Measurements from ENCODE around the gene FAM200A.
"Not testable (repeated sequence)": the region's sequence is repeated elsewhere in the genome, so short reads cannot be mapped to it uniquely, and the experiment has no call there.

The FAM200A gene

DNA sequence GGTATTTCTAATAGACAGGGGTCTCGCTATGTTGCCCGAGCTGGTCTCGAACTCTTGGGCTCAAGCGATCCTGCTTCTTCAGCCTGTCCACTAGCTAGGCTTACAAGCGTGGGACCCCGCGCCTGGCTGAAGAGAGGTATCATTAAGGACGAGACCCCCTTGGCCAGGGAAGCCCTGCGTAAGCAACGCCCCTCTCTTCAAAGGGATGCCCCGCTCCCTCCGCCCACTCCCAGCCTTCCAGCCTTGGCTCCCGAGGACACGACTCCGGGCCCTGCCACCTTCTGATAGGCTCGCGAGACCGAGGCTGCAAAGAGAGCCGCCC, 47.7 kb downstream of the FAM200A start:
- no peak overlapping the region for H3K4ac ChIP-seq (ENCODE audit: low read length)
- no CpG with 5 or more reads among the region's 19 CpGs for WGBS, 2 donors (ENCODE audit: extremely low coverage in 2 of 2, insufficient read length in 2 of 2, insufficient replicate concordance in 1 of 2)
- peak overlapping the region; percentile 92 for H2BK5ac ChIP-seq (ENCODE audit: low read length)
- peak overlapping the region; percentile 74 for H3K18ac ChIP-seq (ENCODE audit: low read length)
- H3K9ac ChIP-seq (ENCODE audit: low read depth, low read length, poor library complexity), result peak overlapping the region; percentile 38
- DNase-seq (ENCODE audit: low spot score), result no peak
- H4K8ac ChIP-seq (ENCODE audit: low read depth, low read length), result no peak overlapping the region
- no peaks in the 10 kb centered on the region for H3K27me3 ChIP-seq (ENCODE audit: control insufficient read depth in 3 of 3, insufficient read depth in 3 of 3, low read depth in 1 of 3, low read length in 3 of 3)
- H3K9me3 ChIP-seq (replicated peaks in 1 of 2; ENCODE audit: control insufficient read depth in 2 of 2, insufficient read depth in 1 of 2, low read depth in 1 of 2, low read length in 2 of 2), result no peaks in the 10 kb centered on the region
- H3K14ac ChIP-seq (ENCODE audit: low read length), result no peak overlapping the region
- H3K4me3 ChIP-seq (ENCODE audit: low read length in 2 of 2), result peak overlapping the region; percentile 82 to 88
- H2AFZ ChIP-seq (ENCODE audit: low read length), result peak overlapping the region; percentile 97
- H2BK15ac ChIP-seq (ENCODE audit: low read length), result peak overlapping the region; percentile 64
- no peak overlapping the region for H2BK12ac ChIP-seq (ENCODE audit: low read length)
- no peak overlapping the region for H2AK5ac ChIP-seq (ENCODE audit: low read depth, low read length)
- H2BK120ac ChIP-seq (ENCODE audit: low read depth, low read length), result no peak overlapping the region
- no peak overlapping the region for H4K91ac ChIP-seq (ENCODE audit: low read depth, low read length, poor library complexity)
- H3K23ac ChIP-seq (ENCODE audit: low read depth, low read length, poor library complexity), result peak overlapping the region; percentile 58
- H3K4me1 ChIP-seq (ENCODE audit: control insufficient read depth in 2 of 2, insufficient read depth in 1 of 2, low read depth in 1 of 2, low read length in 2 of 2), result peaks cover 6 to 8% of the 10 kb centered on the region in 2 donors
- H3K27ac ChIP-seq (replicated peaks; ENCODE audit: low read length), result peak overlapping the region; percentile 9
- H3K4me2 ChIP-seq (ENCODE audit: insufficient read depth, low read length, poor library complexity, severe bottlenecking), result peak overlapping the region; percentile 60
- H3K79me1 ChIP-seq (ENCODE audit: low read depth, low read length), result peaks cover 7% of the 10 kb centered on the region
- peaks cover 4 to 13% of the 10 kb centered on the region in 2 donors for H3K36me3 ChIP-seq (replicated peaks in 1 of 2; ENCODE audit: control insufficient read depth in 2 of 2, insufficient read depth in 2 of 2, low read length in 2 of 2)

DNA sequence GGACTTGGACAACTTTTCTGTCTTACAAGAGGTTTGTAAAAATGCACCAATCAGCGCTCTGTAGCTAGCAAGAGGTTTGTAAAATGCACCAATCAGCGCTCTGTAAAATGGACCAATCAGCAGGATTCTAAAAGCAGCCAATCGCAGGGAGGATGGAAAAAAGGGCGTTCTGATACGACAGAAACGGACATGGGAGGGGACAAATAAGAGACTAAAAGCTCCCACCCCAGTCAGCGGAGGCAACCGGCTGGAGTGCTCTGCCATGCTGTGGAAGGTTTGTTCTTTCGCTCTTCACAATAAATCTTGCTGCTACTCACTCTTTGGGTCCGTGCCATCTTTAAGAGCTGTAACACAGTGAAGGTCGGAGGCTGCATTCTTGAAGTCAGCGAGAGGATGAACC, 50.7 kb downstream of the FAM200A start:
- WGBS, 2 donors (ENCODE audit: extremely low coverage in 2 of 2, insufficient read length in 2 of 2, insufficient replicate concordance in 1 of 2), result no CpG with 5 or more reads among the region's 12 CpGs
- not testable (repeated sequence) for H3K4ac ChIP-seq (ENCODE audit: low read length); H2AFZ ChIP-seq (ENCODE audit: low read length); H3K23ac ChIP-seq (ENCODE audit: low read depth, low read length, poor library complexity); H3K18ac ChIP-seq (ENCODE audit: low read length); H3K9ac ChIP-seq (ENCODE audit: low read depth, low read length, poor library complexity); H3K14ac ChIP-seq (ENCODE audit: low read length); H3K9me3 ChIP-seq (replicated peaks in 1 of 2; ENCODE audit: control insufficient read depth in 2 of 2, insufficient read depth in 1 of 2, low read depth in 1 of 2, low read length in 2 of 2); H3K4me3 ChIP-seq (ENCODE audit: low read length in 2 of 2); H3K4me2 ChIP-seq (ENCODE audit: insufficient read depth, low read length, poor library complexity, severe bottlenecking); H2BK12ac ChIP-seq (ENCODE audit: low read length); H2BK15ac ChIP-seq (ENCODE audit: low read length); DNase-seq (ENCODE audit: low spot score); H2BK5ac ChIP-seq (ENCODE audit: low read length); H3K27ac ChIP-seq (replicated peaks; ENCODE audit: low read length); H3K27me3 ChIP-seq (ENCODE audit: control insufficient read depth in 3 of 3, insufficient read depth in 3 of 3, low read depth in 1 of 3, low read length in 3 of 3); H2AK5ac ChIP-seq (ENCODE audit: low read depth, low read length); H2BK120ac ChIP-seq (ENCODE audit: low read depth, low read length); H4K91ac ChIP-seq (ENCODE audit: low read depth, low read length, poor library complexity); H4K8ac ChIP-seq (ENCODE audit: low read depth, low read length)
- H3K4me1 ChIP-seq (ENCODE audit: control insufficient read depth in 2 of 2, insufficient read depth in 1 of 2, low read depth in 1 of 2, low read length in 2 of 2), result peaks cover 10 to 14% of the 10 kb centered on the region in 2 donors
- peaks cover 11% of the 10 kb centered on the region for H3K79me1 ChIP-seq (ENCODE audit: low read depth, low read length)
- H3K36me3 ChIP-seq (replicated peaks in 1 of 2; ENCODE audit: control insufficient read depth in 2 of 2, insufficient read depth in 2 of 2, low read length in 2 of 2), result peaks cover 1 to 24% of the 10 kb centered on the region in 2 donors

DNA sequence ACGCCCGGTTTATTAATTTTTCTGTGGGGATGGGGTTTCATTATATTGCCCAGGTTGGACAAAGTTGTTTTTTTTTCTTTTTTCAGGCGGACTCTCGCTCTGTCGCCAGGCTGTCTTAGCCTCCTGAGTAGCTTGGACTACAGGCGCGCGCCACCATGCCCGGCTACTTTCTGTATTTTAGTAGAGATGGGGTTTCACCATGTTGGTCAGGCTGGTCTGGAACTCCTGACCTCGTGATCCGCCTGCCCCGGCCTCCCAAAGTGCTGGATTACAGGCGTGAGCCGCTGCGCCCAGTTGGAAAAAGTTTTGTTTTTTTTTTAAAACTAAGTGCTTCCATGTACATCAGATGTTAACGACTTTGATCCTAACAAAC, 51.3 kb downstream of the FAM200A start:
- H3K4ac ChIP-seq (ENCODE audit: low read length), result no peak overlapping the region
- peaks cover 8 to 9% of the 10 kb centered on the region in 2 donors for H3K4me1 ChIP-seq (ENCODE audit: control insufficient read depth in 2 of 2, insufficient read depth in 1 of 2, low read depth in 1 of 2, low read length in 2 of 2)
- peak overlapping the region; percentile 43 for H2AK5ac ChIP-seq (ENCODE audit: low read depth, low read length)
- no peak overlapping the region for H2BK12ac ChIP-seq (ENCODE audit: low read length)
- H4K8ac ChIP-seq (ENCODE audit: low read depth, low read length), result no peak overlapping the region
- no peak overlapping the region for H3K9ac ChIP-seq (ENCODE audit: low read depth, low read length, poor library complexity)
- H2AFZ ChIP-seq (ENCODE audit: low read length), result peak overlapping the region; percentile 95
- no CpG with 5 or more reads among the region's 16 CpGs for WGBS, 2 donors (ENCODE audit: extremely low coverage in 2 of 2, insufficient read length in 2 of 2, insufficient replicate concordance in 1 of 2)
- no peak overlapping the region for H2BK15ac ChIP-seq (ENCODE audit: low read length)
- H3K14ac ChIP-seq (ENCODE audit: low read length), result no peak overlapping the region
- peak overlapping the region; percentile 49 for H3K4me2 ChIP-seq (ENCODE audit: insufficient read depth, low read length, poor library complexity, severe bottlenecking)
- peaks cover 10% of the 10 kb centered on the region for H3K79me1 ChIP-seq (ENCODE audit: low read depth, low read length)
- no peak overlapping the region for H3K18ac ChIP-seq (ENCODE audit: low read length)
- no peaks in the 10 kb centered on the region for H3K27me3 ChIP-seq (ENCODE audit: control insufficient read depth in 3 of 3, insufficient read depth in 3 of 3, low read depth in 1 of 3, low read length in 3 of 3)
- no peak overlapping the region for H2BK120ac ChIP-seq (ENCODE audit: low read depth, low read length)
- peaks cover 0 to 26% of the 10 kb centered on the region in 2 donors for H3K36me3 ChIP-seq (replicated peaks in 1 of 2; ENCODE audit: control insufficient read depth in 2 of 2, insufficient read depth in 2 of 2, low read length in 2 of 2)
- peak overlapping the region; percentile 84 to 94 for H3K4me3 ChIP-seq (ENCODE audit: low read length in 2 of 2)
- no peak for DNase-seq (ENCODE audit: low spot score)
- H3K23ac ChIP-seq (ENCODE audit: low read depth, low read length, poor library complexity), result no peak overlapping the region
- no peak overlapping the region for H2BK5ac ChIP-seq (ENCODE audit: low read length)
- H3K27ac ChIP-seq (replicated peaks; ENCODE audit: low read length), result peak overlapping the region; percentile 58
- peaks cover 0 to 4% of the 10 kb centered on the region in 2 donors for H3K9me3 ChIP-seq (replicated peaks in 1 of 2; ENCODE audit: control insufficient read depth in 2 of 2, insufficient read depth in 1 of 2, low read depth in 1 of 2, low read length in 2 of 2)
- H4K91ac ChIP-seq (ENCODE audit: low read depth, low read length, poor library complexity), result no peak overlapping the region

DNA sequence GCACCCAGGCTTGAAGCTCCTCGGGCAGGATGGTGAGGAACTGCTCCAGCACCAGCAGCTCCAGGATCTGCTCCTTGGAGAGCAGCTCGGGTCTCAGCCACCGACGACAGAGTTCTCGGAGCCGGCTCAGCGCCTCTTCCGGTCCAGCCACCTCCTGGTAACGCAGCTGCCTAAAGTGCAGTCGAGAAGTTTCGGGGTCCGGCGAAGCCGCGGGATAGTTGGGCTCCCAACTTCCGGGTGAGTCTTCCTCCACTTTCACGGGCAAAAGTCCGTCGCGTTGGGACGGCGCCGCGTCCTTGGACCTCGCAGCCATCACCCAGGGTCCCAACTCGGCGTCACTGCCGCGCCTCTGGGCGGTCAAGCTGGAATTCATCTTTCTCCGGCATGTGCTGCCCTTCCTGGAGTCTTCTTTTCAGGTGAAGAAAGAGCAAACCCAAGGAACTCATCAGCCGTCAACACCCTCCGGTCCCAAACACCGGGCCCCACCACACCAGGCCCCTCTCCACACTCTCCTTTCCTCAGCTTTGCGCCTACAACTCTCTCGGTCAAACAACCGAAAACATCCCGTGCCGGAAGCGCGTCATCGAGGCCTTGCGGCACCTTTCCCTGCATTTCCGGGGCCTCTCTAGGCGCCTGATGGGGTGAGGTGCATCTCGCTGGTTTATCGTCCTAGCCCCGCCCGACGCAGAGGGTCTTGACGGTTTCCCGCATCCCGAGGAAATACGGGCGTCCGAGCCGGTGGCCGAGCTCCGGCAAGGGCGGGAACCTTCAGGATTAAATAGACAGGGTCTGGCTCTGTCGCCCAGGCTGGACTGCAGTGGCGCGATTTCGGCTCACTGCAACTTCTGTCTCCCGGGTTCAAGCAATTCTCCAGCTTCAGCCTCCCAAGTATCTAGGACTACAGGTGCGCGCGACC, 51.9 kb downstream of the FAM200A start, which contains the start of gene ZNF394:
Gene ZNF394, minus strand, starts transcription at position 561 of the 916 bp plus-strand sequence. Its CDS starts 188 bp downstream, at position 373.
- peak within 1 kb of the TSS; percentile 66 for H3K23ac ChIP-seq (ENCODE audit: low read depth, low read length, poor library complexity)
- H3K9me3 ChIP-seq (replicated peaks in 1 of 2; ENCODE audit: control insufficient read depth in 2 of 2, insufficient read depth in 1 of 2, low read depth in 1 of 2, low read length in 2 of 2), result peaks cover 0 to 4% of the 10 kb centered on the region in 2 donors
- H2BK12ac ChIP-seq (ENCODE audit: low read length), result no peak within 1 kb of the TSS
- peak within 1 kb of the TSS; percentile 85 for H3K4me2 ChIP-seq (ENCODE audit: insufficient read depth, low read length, poor library complexity, severe bottlenecking)
- peaks cover 7 to 8% of the 10 kb centered on the region in 2 donors for H3K4me1 ChIP-seq (ENCODE audit: control insufficient read depth in 2 of 2, insufficient read depth in 1 of 2, low read depth in 1 of 2, low read length in 2 of 2)
- H2BK15ac ChIP-seq (ENCODE audit: low read length), result no peak within 1 kb of the TSS
- no peak within 1 kb of the TSS for H4K91ac ChIP-seq (ENCODE audit: low read depth, low read length, poor library complexity)
- H2BK120ac ChIP-seq (ENCODE audit: low read depth, low read length), result no peak within 1 kb of the TSS
- peak within 1 kb of the TSS; percentile 58 for H3K27ac ChIP-seq (replicated peaks; ENCODE audit: low read length)
- H3K18ac ChIP-seq (ENCODE audit: low read length), result peak within 1 kb of the TSS; percentile 84
- H2BK5ac ChIP-seq (ENCODE audit: low read length), result no peak within 1 kb of the TSS
- H3K4me3 ChIP-seq (ENCODE audit: low read length in 2 of 2), result peak within 1 kb of the TSS; percentile 84 to 94
- H3K9ac ChIP-seq (ENCODE audit: low read depth, low read length, poor library complexity), result peak within 1 kb of the TSS; percentile 96
- H3K27me3 ChIP-seq (ENCODE audit: control insufficient read depth in 3 of 3, insufficient read depth in 3 of 3, low read depth in 1 of 3, low read length in 3 of 3), result no peaks in the 10 kb centered on the region
- no peak within 1 kb of the TSS for H3K14ac ChIP-seq (ENCODE audit: low read length)
- peaks cover 0 to 26% of the 10 kb centered on the region in 2 donors for H3K36me3 ChIP-seq (replicated peaks in 1 of 2; ENCODE audit: control insufficient read depth in 2 of 2, insufficient read depth in 2 of 2, low read length in 2 of 2)
- H2AFZ ChIP-seq (ENCODE audit: low read length), result peak within 1 kb of the TSS; percentile 95
- H2AK5ac ChIP-seq (ENCODE audit: low read depth, low read length), result peak within 1 kb of the TSS; percentile 43
- peaks cover 10% of the 10 kb centered on the region for H3K79me1 ChIP-seq (ENCODE audit: low read depth, low read length)
- DNase-seq (ENCODE audit: low spot score), result peak; percentile 91
- peak within 1 kb of the TSS; percentile 4 for H4K8ac ChIP-seq (ENCODE audit: low read depth, low read length)
- WGBS, 2 donors (ENCODE audit: extremely low coverage in 2 of 2, insufficient read length in 2 of 2, insufficient replicate concordance in 1 of 2), result no CpG with 5 or more reads among the region's 68 CpGs
- no peak within 1 kb of the TSS for H3K4ac ChIP-seq (ENCODE audit: low read length)
